GM12878 (cell line): ENCODE measurements around the gene CYP46A1. TPM values are rescaled to one million over a fixed set of nuclear protein-coding genes. Genes with fewer than 3 reads are reported as not detected.

Source experiments
- ATF2 ChIP-seq: IDR thresholded peaks from 2 replicates; pipeline ENCODE4 v1.6.1; 2012; ENCODE audit warnings: low read length, inconsistent platforms
- CHD1 ChIP-seq: IDR thresholded peaks from 2 replicates; pipeline ENCODE4 v1.6.1; 2012; ENCODE audit warnings: low read depth, low read length, improper control_type of control experiment
- CHD2 ChIP-seq: IDR thresholded peaks from 2 replicates; pipeline ENCODE4 v1.6.1; 2011; ENCODE audit warnings: low read depth, low read length, improper control_type of control experiment, borderline replicate concordance
- E4F1 ChIP-seq: fragments of 450-650 bp; IDR thresholded peaks from 2 replicates; pipeline ENCODE4 v1.6.1; 2018; ENCODE audit warnings: borderline replicate concordance, mild to moderate bottlenecking; ENCODE audit not compliant: partially characterized antibody
- EZH2 ChIP-seq: IDR thresholded peaks from 2 replicates; pipeline ENCODE4 v1.6.1; 2012; ENCODE audit warnings: low read depth, mild to moderate bottlenecking, control low read depth, inconsistent platforms, low read length, borderline replicate concordance; ENCODE audit not compliant: control insufficient read depth
- MEF2B ChIP-seq: fragments of 450-650 bp; IDR thresholded peaks from 2 replicates; pipeline ENCODE4 v1.6.1; 2018; ENCODE audit warnings: mild to moderate bottlenecking, moderate library complexity; ENCODE audit not compliant: partially characterized antibody, poor library complexity, severe bottlenecking
- NFYB ChIP-seq: IDR thresholded peaks from 2 replicates; pipeline ENCODE4 v1.6.1; 2011; ENCODE audit warnings: low read depth, mild to moderate bottlenecking, low read length, improper control_type of control experiment, moderate library complexity; ENCODE audit not compliant: insufficient read depth
- NR2C2 ChIP-seq: IDR thresholded peaks from 2 replicates; pipeline ENCODE4 v1.6.1; 2011; ENCODE audit warnings: borderline replicate concordance, low read depth; ENCODE audit not compliant: control insufficient read depth, insufficient read length
- SP1 ChIP-seq: IDR thresholded peaks from one replicate; pipeline ENCODE4 v1.6.1; 2011; ENCODE audit warnings: low read depth, low read length
- ZBED1 ChIP-seq: IDR thresholded peaks from 2 replicates; pipeline ENCODE4 v1.6.1; 2016; ENCODE audit warnings: borderline replicate concordance
- ZNF24 ChIP-seq: fragments of 450-650 bp; IDR thresholded peaks from 2 replicates; pipeline ENCODE4 v1.6.1; 2017; ENCODE audit warnings: antibody characterized with exemption, mild to moderate bottlenecking
- ZZZ3 ChIP-seq: IDR thresholded peaks from 2 replicates; pipeline ENCODE4 v1.6.1; 2011; ENCODE audit warnings: low read depth; ENCODE audit not compliant: control insufficient read depth, insufficient read length
- polyA plus RNA-seq, 11 experiments: library from polyadenylated mRNA; depleted of rRNA in 4 of 11; unstranded in 6 of 11; stranded (reverse) in 5 of 11; fragments of >200 nt; fragmentation: Nextera tagmentation in 4 of 11; fragmentation: Illumina TruSeq in 1 of 11; extraction: Ambion mirVana in 4 of 11; extraction: Trizol in 1 of 11; gene quantifications; 1 replicate in 1 of 11; 2 replicates in 10 of 11; pipeline versions ENCODE4 v1.2.1 to v1.2.3, GENCODE V29; 2011 to 2016; ENCODE audit warnings: inconsistent platforms in 2 of 11, missing spikeins in 2 of 11, low read depth in 1 of 11
- total RNA-seq, 4 experiments: library from RNA; depleted of rRNA in 3 of 4; stranded (reverse); fragments of >200 nt in 3 of 4; fragmentation: Illumina TruSeq in 1 of 4; extraction: Trizol in 1 of 4; gene quantifications; 2 replicates each; pipeline versions ENCODE4 v1.2.1 to v1.2.3, GENCODE V29; 2013 to 2021

Gene CYP46A1
- total and polyA plus RNA-seq, 10 of the 15 experiments (the other 5 are each of a cell fraction or from before 2014, with no cell fraction given), result 0.04 to 0.11 TPM; not detected in 8

- TF ChIP-seq E4F1 (no peak), ZZZ3 (no peak), NR2C2 (no peak), CHD1 (no peak), MEF2B (no peak), EZH2 (no peak), SP1 (no peak), ATF2 (no peak), NFYB (no peak), ZBED1 (no peak), CHD2 (no peak), ZNF24 (no peak)
Observed at GRCh38 chr14:99720941-99721791, 37.1 kb downstream of the CYP46A1 start (continued).
